Measurements from ENCODE around the gene ESRRA.

GRCh38 chr11:64259533-64260067 is 45.7 kb upstream of the ESRRA start:
- TF ChIP-seq CTCF (IDR thresholded peaks at IDR 0.05) (no peak), POLR2AphosphoS5 (IDR thresholded peaks at IDR 0.05) (no peak), POLR2A (IDR thresholded peaks at IDR 0.05) (no peak)
